Upper lobe of left lung (tissue), 6 donors: ENCODE data around the gene CCNJ. TPM values are rescaled to one million over a fixed set of nuclear protein-coding genes. Genes with fewer than 3 reads are reported as not detected.

Source experiments
- ATAC-seq, 2 donors: fragments of 200-7000 bp; cut with Tn5 transposase; one replicate each; pipeline ENCODE4 v1.9.1; 2022; ENCODE audit warnings: mild to moderate bottlenecking in 2 of 2, moderate library complexity in 2 of 2; ENCODE audit not compliant: low FRiP score in 2 of 2
- DNase-seq, 2 donors: peaks; one replicate each; pipeline ENCODE4 v3.0.0-alpha.2; 2019 to 2020
- H3K27ac ChIP-seq, 4 donors: fragments of 200-600 bp; sonication (generic); one replicate each; pipeline ENCODE4 v1.5.1; 2016 to 2019
- H3K27me3 ChIP-seq, 4 donors: fragments of 200-600 bp; sonication (generic); one replicate each; pipeline ENCODE4 v1.5.1; 2017 to 2019
- H3K36me3 ChIP-seq, 4 donors: fragments of 200-600 bp; sonication (generic); one replicate each; pipeline ENCODE4 v1.5.1; 2016 to 2019
- H3K4me1 ChIP-seq, 4 donors: fragments of 200-600 bp; sonication (generic); one replicate each; pipeline ENCODE4 v1.5.1; 2018 to 2019
- H3K4me3 ChIP-seq, 4 donors: fragments of 200-600 bp; sonication (generic); one replicate each; pipeline ENCODE4 v1.5.1; 2017 to 2019; ENCODE audit warnings: mild to moderate bottlenecking in 2 of 4, moderate library complexity in 1 of 4
- H3K9me3 ChIP-seq, 4 donors: fragments of 200-600 bp; sonication (generic); one replicate each; pipeline ENCODE4 v1.5.1; 2018 to 2019
- CTCF ChIP-seq, 6 experiments: fragments of 450-650 bp in 4 of 6; fragments of 200-600 bp in 2 of 6; sonication (generic) in 2 of 6; IDR thresholded peaks; one replicate each; pipeline ENCODE4 v1.5.1; 2016 to 2019; ENCODE audit warnings: antibody characterized with exemption in 6 of 6
- EP300 ChIP-seq, 4 donors: sonication (generic); formaldehyde crosslinking; IDR thresholded peaks; one replicate each; pipeline ENCODE4 v1.5.1; 2017; ENCODE audit warnings: antibody characterized with exemption in 4 of 4, control low read depth in 2 of 4
- POLR2A ChIP-seq, 4 donors: fragments of 450-650 bp; IDR thresholded peaks; one replicate each; pipeline ENCODE4 v1.5.1; 2016 to 2017; ENCODE audit warnings: antibody characterized with exemption in 4 of 4, mild to moderate bottlenecking in 2 of 4
- POLR2AphosphoS5 ChIP-seq, 2 donors: sonication (generic); formaldehyde crosslinking; IDR thresholded peaks; one replicate each; pipeline ENCODE4 v1.5.1; 2017; ENCODE audit warnings: antibody characterized with exemption in 2 of 2
- WGBS, 2 donors: methylation state at CpG; one replicate each; pipeline ENCODE4 v1.1.5; 2017 to 2018; 5-methylcytosine and 5-hydroxymethylcytosine counted together
- total RNA-seq, 6 donors: library from RNA; depleted of rRNA in 4 of 6; stranded (reverse); fragments of >200 nt in 4 of 6; gene quantifications; one replicate each; pipeline versions ENCODE4 v1.1.0 to v1.2.1, GENCODE V29; 2016 to 2021
- donor health status: DM: no; HTN: no; CAD: no; lungs with moderate emphysema.
- donor health status: DM: no; HTN: yes; CAD: no; lungs with severe emphysema.

CCNJ gene
- total RNA-seq, 6 donors from 2014 or later: 0.55 to 7.7 (median 5.5) TPM

GRCh38 chr10:96034625-96035024, 8.8 kb upstream of the CCNJ start:
- Histone ChIP-seq H3K36me3 (no peaks in the 10 kb centered on the region), H3K27ac (no peak overlapping the region), H3K27me3 (no peaks in the 10 kb centered on the region), H3K9me3 (no peaks in the 10 kb centered on the region), H3K4me3 (no peak overlapping the region), H3K4me1 (no peaks in the 10 kb centered on the region)
- ATAC-seq: no peak
- no peak for TF ChIP-seq CTCF (IDR thresholded peaks at IDR 0.05)
- TF ChIP-seq POLR2A (IDR thresholded peaks at IDR 0.05): no peak
- no peak for TF ChIP-seq EP300 (IDR thresholded peaks at IDR 0.05)
- no peak for TF ChIP-seq POLR2AphosphoS5 (IDR thresholded peaks at IDR 0.05)
- 94 to 97% methylated on average over 1 of the region's 1 CpG for WGBS, 2 donors
- no peak for DNase-seq

- no peak overlapping the region for H3K4me3 ChIP-seq
- ATAC-seq (no peak), DNase-seq (no peak)
- H3K27ac ChIP-seq: no peak overlapping the region
- no peaks in the 10 kb centered on the region for H3K27me3 ChIP-seq
- H3K4me1 ChIP-seq: peaks cover 0 to 7% (median 4%) of the 10 kb centered on the region in 4 donors
- no peaks in the 10 kb centered on the region for H3K9me3 ChIP-seq
- no peaks in the 10 kb centered on the region for H3K36me3 ChIP-seq
- TF ChIP-seq POLR2AphosphoS5 (IDR thresholded peaks at IDR 0.05) (no peak), CTCF (IDR thresholded peaks at IDR 0.05) (no peak), POLR2A (IDR thresholded peaks at IDR 0.05) (no peak), EP300 (IDR thresholded peaks at IDR 0.05) (no peak)
- 82 to 83% methylated on average over 4 of the region's 4 CpGs for WGBS, 2 donors
Measured at GRCh38 chr10:96038476-96039387, 4.7 kb upstream of the CCNJ start.

GRCh38 chr10:96041146-96041545, 2.2 kb upstream of the CCNJ start:
- ATAC-seq (no peak), DNase-seq (no peak)
- H3K27ac ChIP-seq: no peak overlapping the region
- H3K9me3 ChIP-seq: no peaks in the 10 kb centered on the region
- H3K36me3 ChIP-seq: no peaks in the 10 kb centered on the region
- H3K27me3 ChIP-seq: no peaks in the 10 kb centered on the region
- peaks cover 4 to 25% (median 12%) of the 10 kb centered on the region in 4 donors for H3K4me1 ChIP-seq
- no peak for TF ChIP-seq POLR2AphosphoS5 (IDR thresholded peaks at IDR 0.05)
- TF ChIP-seq POLR2A (IDR thresholded peaks at IDR 0.05): no peak
- no peak for TF ChIP-seq EP300 (IDR thresholded peaks at IDR 0.05)
- no peak for TF ChIP-seq CTCF (IDR thresholded peaks at IDR 0.05)
- WGBS, 2 donors: 96 to 97% methylated on average over 11 of the region's 11 CpGs
- H3K4me3 ChIP-seq: no peak overlapping the region

- H3K4me3 ChIP-seq: peak overlapping the region; percentile 74 to 90 (median 80)
Measured at GRCh38 chr10:96043893-96044715, 721 bp downstream of the CCNJ start.

More at GRCh38 chr10:96043893-96044715, 721 bp downstream of the CCNJ start:
- Histone ChIP-seq H3K9me3 (no peaks in the 10 kb centered on the region), H3K36me3 (no peaks in the 10 kb centered on the region), H3K27me3 (no peaks in the 10 kb centered on the region), H3K27ac (peak overlapping the region; percentile 79 to 94 (median 90)), H3K4me1 (peaks cover 4 to 33% (median 12%) of the 10 kb centered on the region in 4 donors)
- WGBS, 2 donors: 1 to 5% methylated on average over 11 to 49 of the region's 58 CpGs
- ATAC-seq (peak; percentile 73 to 76), DNase-seq (peak; percentile 56 to 93)
- TF ChIP-seq EP300 (IDR thresholded peaks at IDR 0.05): no peak
- no peak for TF ChIP-seq POLR2AphosphoS5 (IDR thresholded peaks at IDR 0.05)
- no peak for TF ChIP-seq POLR2A (IDR thresholded peaks at IDR 0.05)
- no peak for TF ChIP-seq CTCF (IDR thresholded peaks at IDR 0.05)
